HepG2 (cell line): ENCODE measurements around the gene ACTR1A. TPM values are rescaled to one million over a fixed set of nuclear protein-coding genes. Genes with fewer than 3 reads are reported as not detected.

ENCODE experiments used
- ATAC-seq: fragments of 200-7000 bp; cut with Tn5 transposase; 3 replicates; pipeline ENCODE4 v1.9.1; 2020; ENCODE audit warnings: mild to moderate bottlenecking, moderate library complexity
- BruUV-seq: library from RNA; stranded (reverse); fragments of 400-500 nt; replicated peaks from 2 replicates; lab custom pipeline; 2021; lab: Mats Ljungman, UMichigan
- CTCF ChIA-PET: fragments of 300-600 bp; formaldehyde crosslinking; extraction: SDS; loops from one replicate; lab custom pipeline; 2021; ENCODE audit warnings: low total read pairs, inconsistent platforms, low intra/inter-chr PET ratio; lab: Yijun Ruan, JAX
- POLR2A ChIA-PET: fragments of 350-600 bp; sonication (Branson Sonifier 250); formaldehyde crosslinking; loops from one replicate; lab custom pipeline; 2020; ENCODE audit warnings: antibody characterized with exemption, inconsistent platforms; lab: Yijun Ruan, JAX
- DNase-seq: peaks from one replicate; pipeline ENCODE4 v3.0.0-alpha.2; 2015; ENCODE audit warnings: low spot score
- FAIRE-seq: peaks from 3 replicates; lab custom pipeline; 2011; peaks lifted over from hg19 to GRCh38; lab: Jason Lieb, UNC
- H2AFZ ChIP-seq: one replicate; pipeline ENCODE4 v1.6.1; 2011; ENCODE audit warnings: low read length, inconsistent platforms
- H3K27ac ChIP-seq: fragments of 300-600 bp; 3 replicates; pipeline ENCODE4 v1.8.0; 2011; ENCODE audit warnings: mixed run types, mild to moderate bottlenecking, mixed read lengths, low read length, inconsistent platforms; ENCODE audit not compliant: insufficient read depth; ENCODE audit errors: extremely low read length
- H3K27me3 ChIP-seq, 2 experiments: fragments of 200-600 bp in 1 of 2; 2 replicates in 1 of 2; 3 replicates in 1 of 2; pipeline versions ENCODE4 v1.6.0 to v1.8.0; 2011; ENCODE audit warnings: low read length in 2 of 2, mild to moderate bottlenecking in 2 of 2, moderate library complexity in 2 of 2, inconsistent platforms in 1 of 2; ENCODE audit not compliant: insufficient read depth in 2 of 2, control insufficient read depth in 1 of 2
- H3K36me3 ChIP-seq, 2 experiments: fragments of 200-600 bp in 1 of 2; replicated peaks in 1 of 2; 2 replicates in 1 of 2; 3 replicates in 1 of 2; pipeline versions ENCODE4 v1.5.1 to v1.8.0; 2011; ENCODE audit warnings: low read length in 2 of 2, inconsistent platforms in 1 of 2; ENCODE audit not compliant: insufficient read depth in 2 of 2, control insufficient read depth in 1 of 2
- H3K4me1 ChIP-seq: 2 replicates; pipeline ENCODE4 v1.5.1; 2012; ENCODE audit warnings: low read length, inconsistent platforms; ENCODE audit not compliant: insufficient read depth
- H3K4me2 ChIP-seq: 2 replicates; pipeline ENCODE4 v1.6.0; 2011; ENCODE audit warnings: low read depth, low read length, inconsistent platforms
- H3K4me3 ChIP-seq, 3 experiments: fragments of 200-600 bp in 1 of 3; sonication (generic), shearing (Covaris generic) in 1 of 3; replicated peaks in 1 of 3; 2 replicates each; pipeline ENCODE4 v1.5.1; 2011 to 2016; ENCODE audit warnings: low read length in 3 of 3, inconsistent platforms in 2 of 3, low read depth in 2 of 3, mild to moderate bottlenecking in 2 of 3, control low read depth in 1 of 3, mixed read lengths in 1 of 3; ENCODE audit not compliant: insufficient read depth in 1 of 3
- H3K79me2 ChIP-seq: one replicate; pipeline ENCODE4 v1.6.1; 2011; ENCODE audit warnings: low read length, inconsistent platforms; ENCODE audit not compliant: insufficient read depth
- H3K9ac ChIP-seq: 2 replicates; pipeline ENCODE4 v1.6.0; 2011; ENCODE audit warnings: mild to moderate bottlenecking, low read depth, low read length, inconsistent platforms; ENCODE audit not compliant: insufficient read depth
- H3K9me3 ChIP-seq: 2 replicates; pipeline ENCODE4 v1.5.1; 2012; ENCODE audit warnings: mild to moderate bottlenecking, low read length
- H4K20me1 ChIP-seq: 2 replicates; pipeline ENCODE4 v1.6.0; 2011; ENCODE audit warnings: inconsistent platforms, mild to moderate bottlenecking, low read length, moderate library complexity; ENCODE audit not compliant: insufficient read depth
- NBN ChIP-seq: fragments of 450-650 bp; conservative IDR thresholded peaks from 2 replicates; pipeline ENCODE4 v1.6.1; 2017
- POLR2A ChIP-seq, 2 experiments: IDR thresholded peaks; 2 replicates each; pipeline ENCODE4 v1.6.1; 2011; ENCODE audit warnings: low read depth in 2 of 2, low read length in 2 of 2, mild to moderate bottlenecking in 1 of 2, moderate library complexity in 1 of 2; ENCODE audit not compliant: insufficient read depth in 1 of 2
- ZNF460 ChIP-seq: sonication (generic); formaldehyde crosslinking; IDR thresholded peaks from 2 replicates; pipeline ENCODE4 v1.5.1; 2020; ENCODE audit warnings: missing genetic modification reagents, mild to moderate bottlenecking, borderline replicate concordance
- WGBS: methylation state at CpG from one replicate; pipeline ENCODE4 v1.1.6; 2017; ENCODE audit warnings: low lambda C conversion rate; 5-methylcytosine and 5-hydroxymethylcytosine counted together
- in situ Hi-C: cut with HindIII; loops from 2 replicates; pipeline ENCODE4 v1.10.0; 2017; ENCODE audit warnings: low pct_unique_long_range_greater_than_20kb; ENCODE audit not compliant: extremely low pct_ligation_motif_present
- intact Hi-C: fragments of 100-400 bp; cut with micrococcal nuclease; formaldehyde crosslinking; loops from one replicate; pipeline ENCODE4 v1.10.0; 2022; ENCODE audit not compliant: unreplicated experiment
- polyA plus RNA-seq, 8 experiments: library from polyadenylated mRNA; depleted of rRNA in 3 of 8; stranded (reverse) in 7 of 8; unstranded in 1 of 8; fragments of >200 nt; fragmentation: Illumina TruSeq in 4 of 8; extraction: Trizol in 4 of 8; gene quantifications; 2 replicates each; pipeline versions ENCODE4 v1.2.1 to v1.2.3, GENCODE V29; 2011 to 2016; ENCODE audit warnings: low read depth in 4 of 8, missing spikeins in 1 of 8, mixed read lengths in 1 of 8; ENCODE audit not compliant: insufficient read depth in 1 of 8
- total RNA-seq, 5 experiments: library from RNA; depleted of rRNA; stranded (reverse); fragments of >200 nt; fragmentation: Illumina TruSeq; extraction: Trizol; gene quantifications; 2 replicates each; pipeline ENCODE4 v1.2.3, GENCODE V29; 2016; ENCODE audit warnings: low read depth in 1 of 5
- TF ChIP-seq, protein P1 (sequence below): sonication (generic); formaldehyde crosslinking; IDR thresholded peaks from 2 replicates; pipeline ENCODE4 v1.4.0; 2020; ENCODE audit warnings: missing genetic modification reagents

Gene ACTR1A
- total and polyA plus RNA-seq, 2 of the 13 experiments (the other 11 are each of a cell fraction or from before 2014, with no cell fraction given) = 59.6 to 62.8 TPM

DNA sequence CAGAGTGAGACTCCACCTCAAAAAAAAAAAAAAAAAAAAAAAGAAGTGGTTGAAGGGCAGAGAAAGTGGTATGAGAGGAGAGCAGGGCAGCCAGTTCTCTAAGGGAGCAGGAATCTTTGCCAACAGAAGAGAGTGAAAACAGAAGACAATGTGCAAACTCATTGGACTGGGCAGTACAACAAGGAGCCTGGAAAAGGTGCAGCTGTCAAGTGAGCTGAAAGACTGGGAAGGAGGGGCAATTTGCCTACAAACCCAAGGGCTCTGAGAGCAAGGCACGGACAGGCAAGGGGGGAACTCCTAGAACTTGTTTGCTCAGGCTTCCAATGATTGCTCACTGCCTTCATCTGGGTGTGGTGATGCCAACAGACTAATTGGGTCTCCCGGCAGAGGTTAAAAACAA is 9.5 kb downstream of the ACTR1A start (continued):
- TF ChIP-seq, protein P1, sequence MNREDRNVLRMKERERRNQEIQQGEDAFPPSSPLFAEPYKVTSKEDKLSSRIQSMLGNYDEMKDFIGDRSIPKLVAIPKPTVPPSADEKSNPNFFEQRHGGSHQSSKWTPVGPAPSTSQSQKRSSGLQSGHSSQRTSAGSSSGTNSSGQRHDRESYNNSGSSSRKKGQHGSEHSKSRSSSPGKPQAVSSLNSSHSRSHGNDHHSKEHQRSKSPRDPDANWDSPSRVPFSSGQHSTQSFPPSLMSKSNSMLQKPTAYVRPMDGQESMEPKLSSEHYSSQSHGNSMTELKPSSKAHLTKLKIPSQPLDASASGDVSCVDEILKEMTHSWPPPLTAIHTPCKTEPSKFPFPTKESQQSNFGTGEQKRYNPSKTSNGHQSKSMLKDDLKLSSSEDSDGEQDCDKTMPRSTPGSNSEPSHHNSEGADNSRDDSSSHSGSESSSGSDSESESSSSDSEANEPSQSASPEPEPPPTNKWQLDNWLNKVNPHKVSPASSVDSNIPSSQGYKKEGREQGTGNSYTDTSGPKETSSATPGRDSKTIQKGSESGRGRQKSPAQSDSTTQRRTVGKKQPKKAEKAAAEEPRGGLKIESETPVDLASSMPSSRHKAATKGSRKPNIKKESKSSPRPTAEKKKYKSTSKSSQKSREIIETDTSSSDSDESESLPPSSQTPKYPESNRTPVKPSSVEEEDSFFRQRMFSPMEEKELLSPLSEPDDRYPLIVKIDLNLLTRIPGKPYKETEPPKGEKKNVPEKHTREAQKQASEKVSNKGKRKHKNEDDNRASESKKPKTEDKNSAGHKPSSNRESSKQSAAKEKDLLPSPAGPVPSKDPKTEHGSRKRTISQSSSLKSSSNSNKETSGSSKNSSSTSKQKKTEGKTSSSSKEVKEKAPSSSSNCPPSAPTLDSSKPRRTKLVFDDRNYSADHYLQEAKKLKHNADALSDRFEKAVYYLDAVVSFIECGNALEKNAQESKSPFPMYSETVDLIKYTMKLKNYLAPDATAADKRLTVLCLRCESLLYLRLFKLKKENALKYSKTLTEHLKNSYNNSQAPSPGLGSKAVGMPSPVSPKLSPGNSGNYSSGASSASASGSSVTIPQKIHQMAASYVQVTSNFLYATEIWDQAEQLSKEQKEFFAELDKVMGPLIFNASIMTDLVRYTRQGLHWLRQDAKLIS (CRISPR knock-in tag) = no peak
- TF ChIP-seq POLR2A (IDR thresholded peaks at IDR 0.05; ENCODE audit: insufficient read depth in 1 of 2, low read depth in 2 of 2, low read length in 2 of 2) = no peak

DNA sequence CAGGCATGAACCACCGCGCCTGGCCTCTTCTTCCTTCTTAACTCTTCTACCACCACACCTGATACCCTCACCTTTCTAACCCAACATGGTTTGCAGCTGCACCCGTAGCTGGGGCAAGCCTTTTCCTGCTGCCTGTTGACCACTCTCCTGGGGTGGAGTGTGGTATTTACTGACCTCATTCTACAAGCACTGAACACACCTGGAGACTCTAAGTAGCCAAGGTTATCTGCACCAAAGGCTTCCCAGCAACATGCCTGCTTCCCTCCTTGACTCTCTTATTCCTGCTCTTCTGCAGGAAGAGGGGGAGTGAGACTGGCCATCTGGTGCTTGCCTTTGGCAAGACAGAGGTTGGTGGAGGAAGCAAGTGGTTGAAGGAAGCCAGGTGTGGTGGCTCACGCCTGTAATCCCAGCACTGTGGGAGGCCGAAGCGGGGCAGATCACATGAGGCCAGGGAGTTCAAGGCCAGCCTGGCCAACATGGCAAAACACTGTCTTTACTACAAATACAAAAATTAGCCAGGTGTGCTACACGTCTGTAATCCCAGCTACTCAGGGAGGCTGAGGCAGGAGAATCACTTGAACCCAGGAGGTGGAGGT is 10.1 kb downstream of the ACTR1A start:
- Histone ChIP-seq H4K20me1 (no peaks in the 10 kb centered on the region; the same call in 1 of the 2 replicates), H3K4me2 (no peak overlapping the region), H3K27ac (no peak overlapping the region), H3K27me3 (no peaks in the 10 kb centered on the region), H2AFZ (no peak overlapping the region), H3K9me3 (no peaks in the 10 kb centered on the region), H3K9ac (no peak overlapping the region), H3K4me3 (no peak overlapping the region), H3K79me2 (peaks cover 39% of the 10 kb centered on the region), H3K36me3 (peaks cover 6 to 17% of the 10 kb centered on the region in 2 experiments), H3K4me1 (peaks cover 13% of the 10 kb centered on the region; the same call in 1 of the 2 replicates)
- DNase-seq = no peak
- WGBS = over 99% methylated on average over 7 of the region's 7 CpGs
- no peak for ATAC-seq
- BruUV-seq = no TSS peak
- intact Hi-C loops (no loop called here), in situ Hi-C loops (no loop called here)
- no peak for FAIRE-seq
- ChIA-PET POLR2A (no interaction called here), CTCF (no interaction called here)
- TF ChIP-seq ZNF460 (CRISPR knock-in tag) (peak; percentile 51; the same call in 1 of the 2 replicates), NBN (no peak)
- TF ChIP-seq, all 625 proteins: peak for 1
